Spleen (tissue), 7 donors: ENCODE results near the gene HERC5.
"Not testable (repeated sequence)": the region's sequence is repeated elsewhere in the genome, so short reads cannot be mapped to it uniquely, and the experiment has no call there.

Source experiments
- POLR2AphosphoS5 ChIP-seq, 3 donors: sonication (generic); formaldehyde crosslinking; IDR thresholded peaks; one replicate each; pipeline ENCODE4 v1.5.1; 2017; ENCODE audit warnings: antibody characterized with exemption in 3 of 3
- TF ChIP-seq, protein P1 (sequence below), 11 experiments: fragments of 200-600 bp in 7 of 11; fragments of 450-650 bp in 4 of 11; sonication (generic) in 4 of 11; IDR thresholded peaks in 8 of 11; conservative IDR thresholded peaks in 3 of 11; 1 replicate in 7 of 11; 2 replicates in 4 of 11; pipeline versions ENCODE4 v1.4.0 to v1.8.0; 2016 to 2021; ENCODE audit warnings: antibody characterized with exemption in 11 of 11, inconsistent platforms in 4 of 11, mild to moderate bottlenecking in 1 of 11
- donor health status: DM: no; HTN: no; CAD: no; lungs with moderate emphysema.
- donor health status: DM: no; HTN: no; CAD: no.
- donor health status: DM: no; HTN: no; CAD: no.

DNA sequence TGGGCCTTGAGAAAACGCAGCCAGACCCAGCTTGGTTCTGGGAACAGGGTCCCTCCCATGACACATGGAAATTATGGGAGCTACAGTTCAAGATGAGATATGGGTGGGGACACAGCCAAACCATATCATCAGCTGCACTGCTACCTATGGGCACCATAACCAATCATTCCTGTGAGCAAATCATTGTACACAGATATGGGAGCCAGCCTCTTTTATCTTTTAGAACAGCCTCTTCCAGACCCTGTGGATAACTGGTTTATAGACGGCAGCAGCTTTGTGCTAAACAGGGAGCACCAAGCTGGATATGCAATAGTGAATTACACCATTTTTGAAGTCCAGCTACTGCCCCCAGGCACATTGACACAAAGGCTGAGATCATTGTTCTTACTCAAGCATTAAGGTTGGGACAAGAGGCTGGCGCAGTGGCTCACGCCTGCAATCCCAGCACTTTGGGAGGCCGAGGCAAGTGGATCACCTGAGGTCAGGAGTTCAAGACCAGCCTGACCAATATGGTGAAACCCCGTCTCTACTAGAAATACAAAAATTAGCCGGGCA lies 8.6 kb upstream of the HERC5 start:
- TF ChIP-seq, protein P1, sequence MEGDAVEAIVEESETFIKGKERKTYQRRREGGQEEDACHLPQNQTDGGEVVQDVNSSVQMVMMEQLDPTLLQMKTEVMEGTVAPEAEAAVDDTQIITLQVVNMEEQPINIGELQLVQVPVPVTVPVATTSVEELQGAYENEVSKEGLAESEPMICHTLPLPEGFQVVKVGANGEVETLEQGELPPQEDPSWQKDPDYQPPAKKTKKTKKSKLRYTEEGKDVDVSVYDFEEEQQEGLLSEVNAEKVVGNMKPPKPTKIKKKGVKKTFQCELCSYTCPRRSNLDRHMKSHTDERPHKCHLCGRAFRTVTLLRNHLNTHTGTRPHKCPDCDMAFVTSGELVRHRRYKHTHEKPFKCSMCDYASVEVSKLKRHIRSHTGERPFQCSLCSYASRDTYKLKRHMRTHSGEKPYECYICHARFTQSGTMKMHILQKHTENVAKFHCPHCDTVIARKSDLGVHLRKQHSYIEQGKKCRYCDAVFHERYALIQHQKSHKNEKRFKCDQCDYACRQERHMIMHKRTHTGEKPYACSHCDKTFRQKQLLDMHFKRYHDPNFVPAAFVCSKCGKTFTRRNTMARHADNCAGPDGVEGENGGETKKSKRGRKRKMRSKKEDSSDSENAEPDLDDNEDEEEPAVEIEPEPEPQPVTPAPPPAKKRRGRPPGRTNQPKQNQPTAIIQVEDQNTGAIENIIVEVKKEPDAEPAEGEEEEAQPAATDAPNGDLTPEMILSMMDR (IDR thresholded peaks at IDR 0.05 in 8 of 11, conservative IDR thresholded peaks at IDR 0.05 in 3 of 11) = not testable (repeated sequence)
- TF ChIP-seq POLR2AphosphoS5 (IDR thresholded peaks at IDR 0.05) = not testable (repeated sequence)
